Spleen (tissue), 7 donors: Measurements from ENCODE around the gene PKIG.

Experiments used
- POLR2A ChIP-seq, 3 donors: fragments of 450-650 bp; IDR thresholded peaks; one replicate each; pipeline ENCODE4 v1.5.1; 2017; ENCODE audit warnings: antibody characterized with exemption in 3 of 3, mild to moderate bottlenecking in 1 of 3
- POLR2AphosphoS5 ChIP-seq, 3 donors: sonication (generic); formaldehyde crosslinking; IDR thresholded peaks; one replicate each; pipeline ENCODE4 v1.5.1; 2017; ENCODE audit warnings: antibody characterized with exemption in 3 of 3
- TF ChIP-seq, protein P1 (sequence below), 11 experiments: fragments of 200-600 bp in 7 of 11; fragments of 450-650 bp in 4 of 11; sonication (generic) in 4 of 11; IDR thresholded peaks in 8 of 11; conservative IDR thresholded peaks in 3 of 11; 1 replicate in 7 of 11; 2 replicates in 4 of 11; pipeline versions ENCODE4 v1.4.0 to v1.8.0; 2016 to 2021; ENCODE audit warnings: antibody characterized with exemption in 11 of 11, inconsistent platforms in 4 of 11, mild to moderate bottlenecking in 1 of 11
- donor health status: DM: no; HTN: no; CAD: no; lungs with moderate emphysema.
- donor health status: DM: no; HTN: no; CAD: no.
- donor health status: DM: no; HTN: no; CAD: no.

- TF ChIP-seq, protein P1, sequence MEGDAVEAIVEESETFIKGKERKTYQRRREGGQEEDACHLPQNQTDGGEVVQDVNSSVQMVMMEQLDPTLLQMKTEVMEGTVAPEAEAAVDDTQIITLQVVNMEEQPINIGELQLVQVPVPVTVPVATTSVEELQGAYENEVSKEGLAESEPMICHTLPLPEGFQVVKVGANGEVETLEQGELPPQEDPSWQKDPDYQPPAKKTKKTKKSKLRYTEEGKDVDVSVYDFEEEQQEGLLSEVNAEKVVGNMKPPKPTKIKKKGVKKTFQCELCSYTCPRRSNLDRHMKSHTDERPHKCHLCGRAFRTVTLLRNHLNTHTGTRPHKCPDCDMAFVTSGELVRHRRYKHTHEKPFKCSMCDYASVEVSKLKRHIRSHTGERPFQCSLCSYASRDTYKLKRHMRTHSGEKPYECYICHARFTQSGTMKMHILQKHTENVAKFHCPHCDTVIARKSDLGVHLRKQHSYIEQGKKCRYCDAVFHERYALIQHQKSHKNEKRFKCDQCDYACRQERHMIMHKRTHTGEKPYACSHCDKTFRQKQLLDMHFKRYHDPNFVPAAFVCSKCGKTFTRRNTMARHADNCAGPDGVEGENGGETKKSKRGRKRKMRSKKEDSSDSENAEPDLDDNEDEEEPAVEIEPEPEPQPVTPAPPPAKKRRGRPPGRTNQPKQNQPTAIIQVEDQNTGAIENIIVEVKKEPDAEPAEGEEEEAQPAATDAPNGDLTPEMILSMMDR (IDR thresholded peaks at IDR 0.05 in 8 of 11, conservative IDR thresholded peaks at IDR 0.05 in 3 of 11) = no peak
- TF ChIP-seq POLR2AphosphoS5 (IDR thresholded peaks at IDR 0.05) (no peak), POLR2A (IDR thresholded peaks at IDR 0.05) (no peak)
Observed at GRCh38 chr20:44589537-44589936, 7.2 kb downstream of the PKIG start.
